HepG2 (cell line): ENCODE results near the gene MEX3C. TPM values are rescaled to one million over a fixed set of nuclear protein-coding genes. Genes with fewer than 3 reads are reported as not detected.

Experiments
- ATAC-seq: fragments of 200-7000 bp; cut with Tn5 transposase; 3 replicates; pipeline ENCODE4 v1.9.1; 2020; ENCODE audit warnings: mild to moderate bottlenecking, moderate library complexity
- BruUV-seq: library from RNA; stranded (reverse); fragments of 400-500 nt; replicated peaks from 2 replicates; lab custom pipeline; 2021; lab: Mats Ljungman, UMichigan
- CTCF ChIA-PET: fragments of 300-600 bp; formaldehyde crosslinking; extraction: SDS; loops from one replicate; lab custom pipeline; 2021; ENCODE audit warnings: low total read pairs, inconsistent platforms, low intra/inter-chr PET ratio; lab: Yijun Ruan, JAX
- POLR2A ChIA-PET: fragments of 350-600 bp; sonication (Branson Sonifier 250); formaldehyde crosslinking; loops from one replicate; lab custom pipeline; 2020; ENCODE audit warnings: antibody characterized with exemption, inconsistent platforms; lab: Yijun Ruan, JAX
- DNase-seq: peaks from one replicate; pipeline ENCODE4 v3.0.0-alpha.2; 2015; ENCODE audit warnings: low spot score
- FAIRE-seq: peaks from 3 replicates; lab custom pipeline; 2011; peaks lifted over from hg19 to GRCh38; lab: Jason Lieb, UNC
- H2AFZ ChIP-seq: one replicate; pipeline ENCODE4 v1.6.1; 2011; ENCODE audit warnings: low read length, inconsistent platforms
- H3K27ac ChIP-seq: fragments of 300-600 bp; 3 replicates; pipeline ENCODE4 v1.8.0; 2011; ENCODE audit warnings: mixed run types, mild to moderate bottlenecking, mixed read lengths, low read length, inconsistent platforms; ENCODE audit not compliant: insufficient read depth; ENCODE audit errors: extremely low read length
- H3K27me3 ChIP-seq, 2 experiments: fragments of 200-600 bp in 1 of 2; 2 replicates in 1 of 2; 3 replicates in 1 of 2; pipeline versions ENCODE4 v1.6.0 to v1.8.0; 2011; ENCODE audit warnings: low read length in 2 of 2, mild to moderate bottlenecking in 2 of 2, moderate library complexity in 2 of 2, inconsistent platforms in 1 of 2; ENCODE audit not compliant: insufficient read depth in 2 of 2, control insufficient read depth in 1 of 2
- H3K36me3 ChIP-seq, 2 experiments: fragments of 200-600 bp in 1 of 2; replicated peaks in 1 of 2; 2 replicates in 1 of 2; 3 replicates in 1 of 2; pipeline versions ENCODE4 v1.5.1 to v1.8.0; 2011; ENCODE audit warnings: low read length in 2 of 2, inconsistent platforms in 1 of 2; ENCODE audit not compliant: insufficient read depth in 2 of 2, control insufficient read depth in 1 of 2
- H3K4me1 ChIP-seq: 2 replicates; pipeline ENCODE4 v1.5.1; 2012; ENCODE audit warnings: low read length, inconsistent platforms; ENCODE audit not compliant: insufficient read depth
- H3K4me2 ChIP-seq: 2 replicates; pipeline ENCODE4 v1.6.0; 2011; ENCODE audit warnings: low read depth, low read length, inconsistent platforms
- H3K4me3 ChIP-seq, 3 experiments: fragments of 200-600 bp in 1 of 3; sonication (generic), shearing (Covaris generic) in 1 of 3; replicated peaks in 1 of 3; 2 replicates each; pipeline ENCODE4 v1.5.1; 2011 to 2016; ENCODE audit warnings: low read length in 3 of 3, inconsistent platforms in 2 of 3, low read depth in 2 of 3, mild to moderate bottlenecking in 2 of 3, control low read depth in 1 of 3, mixed read lengths in 1 of 3; ENCODE audit not compliant: insufficient read depth in 1 of 3
- H3K79me2 ChIP-seq: one replicate; pipeline ENCODE4 v1.6.1; 2011; ENCODE audit warnings: low read length, inconsistent platforms; ENCODE audit not compliant: insufficient read depth
- H3K9ac ChIP-seq: 2 replicates; pipeline ENCODE4 v1.6.0; 2011; ENCODE audit warnings: mild to moderate bottlenecking, low read depth, low read length, inconsistent platforms; ENCODE audit not compliant: insufficient read depth
- H3K9me3 ChIP-seq: 2 replicates; pipeline ENCODE4 v1.5.1; 2012; ENCODE audit warnings: mild to moderate bottlenecking, low read length
- H4K20me1 ChIP-seq: 2 replicates; pipeline ENCODE4 v1.6.0; 2011; ENCODE audit warnings: inconsistent platforms, mild to moderate bottlenecking, low read length, moderate library complexity; ENCODE audit not compliant: insufficient read depth
- ETV6 ChIP-seq: sonication (generic); formaldehyde crosslinking; conservative IDR thresholded peaks from 2 replicates; pipeline ENCODE4 v1.4.0; 2020; ENCODE audit warnings: missing genetic modification reagents
- FIP1L1 ChIP-seq: fragments of 200-400 bp; formaldehyde crosslinking; IDR thresholded peaks from 2 replicates; pipeline ENCODE4 v1.6.1; 2018; ENCODE audit warnings: low read depth, mild to moderate bottlenecking, low read length, moderate library complexity, borderline replicate concordance; ENCODE audit not compliant: insufficient read depth
- MEF2D ChIP-seq: sonication (generic); formaldehyde crosslinking; IDR thresholded peaks from 2 replicates; pipeline ENCODE4 v1.5.1; 2020; ENCODE audit warnings: mild to moderate bottlenecking, missing genetic modification reagents
- ZBTB46 ChIP-seq: sonication (generic); formaldehyde crosslinking; IDR thresholded peaks from 2 replicates; pipeline ENCODE4 v1.4.0; 2020; ENCODE audit warnings: mild to moderate bottlenecking, missing genetic modification reagents, borderline replicate concordance
- ZNF205 ChIP-seq: IDR thresholded peaks from 2 replicates; pipeline ENCODE4 v1.6.1; 2018; ENCODE audit warnings: missing biosample characterization, missing genetic modification reagents
- ZNF276 ChIP-seq: sonication (generic); formaldehyde crosslinking; IDR thresholded peaks from 2 replicates; pipeline ENCODE4 v1.4.0; 2020; ENCODE audit warnings: mild to moderate bottlenecking, low read depth, missing genetic modification reagents
- ZNF550 ChIP-seq: sonication (generic); formaldehyde crosslinking; IDR thresholded peaks from 2 replicates; pipeline ENCODE4 v1.4.0; 2020; ENCODE audit warnings: mild to moderate bottlenecking, missing genetic modification reagents, borderline replicate concordance
- WGBS: methylation state at CpG from one replicate; pipeline ENCODE4 v1.1.6; 2017; ENCODE audit warnings: low lambda C conversion rate; 5-methylcytosine and 5-hydroxymethylcytosine counted together
- in situ Hi-C: cut with HindIII; loops from 2 replicates; pipeline ENCODE4 v1.10.0; 2017; ENCODE audit warnings: low pct_unique_long_range_greater_than_20kb; ENCODE audit not compliant: extremely low pct_ligation_motif_present
- intact Hi-C: fragments of 100-400 bp; cut with micrococcal nuclease; formaldehyde crosslinking; loops from one replicate; pipeline ENCODE4 v1.10.0; 2022; ENCODE audit not compliant: unreplicated experiment
- polyA plus RNA-seq, 8 experiments: library from polyadenylated mRNA; depleted of rRNA in 3 of 8; stranded (reverse) in 7 of 8; unstranded in 1 of 8; fragments of >200 nt; fragmentation: Illumina TruSeq in 4 of 8; extraction: Trizol in 4 of 8; gene quantifications; 2 replicates each; pipeline versions ENCODE4 v1.2.1 to v1.2.3, GENCODE V29; 2011 to 2016; ENCODE audit warnings: low read depth in 4 of 8, missing spikeins in 1 of 8, mixed read lengths in 1 of 8; ENCODE audit not compliant: insufficient read depth in 1 of 8
- total RNA-seq, 5 experiments: library from RNA; depleted of rRNA; stranded (reverse); fragments of >200 nt; fragmentation: Illumina TruSeq; extraction: Trizol; gene quantifications; 2 replicates each; pipeline ENCODE4 v1.2.3, GENCODE V29; 2016; ENCODE audit warnings: low read depth in 1 of 5
- TF ChIP-seq, protein P1 (sequence below): sonication (generic); formaldehyde crosslinking; IDR thresholded peaks from 2 replicates; pipeline ENCODE4 v1.5.0; 2020; ENCODE audit warnings: mild to moderate bottlenecking, missing genetic modification reagents

MEX3C gene
- total and polyA plus RNA-seq, 2 of the 13 experiments (the other 11 are each of a cell fraction or from before 2014, with no cell fraction given) = 34.8 to 36.4 TPM

DNA sequence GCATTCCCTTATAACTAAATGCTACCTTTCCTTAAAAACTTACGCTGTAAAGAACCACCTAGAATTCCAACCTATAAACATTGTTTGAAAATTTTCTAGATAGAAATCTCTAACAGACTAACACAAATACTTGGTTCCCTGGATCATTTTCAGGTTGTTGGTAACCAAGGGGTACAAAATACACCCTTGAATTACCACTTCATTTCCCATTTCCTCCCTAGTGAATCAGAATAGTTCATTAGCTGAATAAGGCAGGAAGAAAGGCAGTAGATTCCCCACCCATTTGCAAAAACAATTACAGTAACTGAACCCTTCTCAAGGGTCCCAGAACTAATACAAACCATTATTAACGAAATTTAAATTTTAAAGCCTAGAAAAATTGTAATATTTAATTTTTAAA is 5.5 kb downstream of the MEX3C start (continued):
- no peak for TF ChIP-seq FIP1L1
- TF ChIP-seq, protein P1, sequence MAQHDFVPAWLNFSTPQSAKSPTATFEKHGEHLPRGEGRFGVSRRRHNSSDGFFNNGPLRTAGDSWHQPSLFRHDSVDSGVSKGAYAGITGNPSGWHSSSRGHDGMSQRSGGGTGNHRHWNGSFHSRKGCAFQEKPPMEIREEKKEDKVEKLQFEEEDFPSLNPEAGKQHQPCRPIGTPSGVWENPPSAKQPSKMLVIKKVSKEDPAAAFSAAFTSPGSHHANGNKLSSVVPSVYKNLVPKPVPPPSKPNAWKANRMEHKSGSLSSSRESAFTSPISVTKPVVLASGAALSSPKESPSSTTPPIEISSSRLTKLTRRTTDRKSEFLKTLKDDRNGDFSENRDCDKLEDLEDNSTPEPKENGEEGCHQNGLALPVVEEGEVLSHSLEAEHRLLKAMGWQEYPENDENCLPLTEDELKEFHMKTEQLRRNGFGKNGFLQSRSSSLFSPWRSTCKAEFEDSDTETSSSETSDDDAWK (CRISPR knock-in tag) = no peak
- no peak for TF ChIP-seq ETV6 (CRISPR knock-in tag)
- TF ChIP-seq MEF2D (CRISPR knock-in tag) = no peak

DNA sequence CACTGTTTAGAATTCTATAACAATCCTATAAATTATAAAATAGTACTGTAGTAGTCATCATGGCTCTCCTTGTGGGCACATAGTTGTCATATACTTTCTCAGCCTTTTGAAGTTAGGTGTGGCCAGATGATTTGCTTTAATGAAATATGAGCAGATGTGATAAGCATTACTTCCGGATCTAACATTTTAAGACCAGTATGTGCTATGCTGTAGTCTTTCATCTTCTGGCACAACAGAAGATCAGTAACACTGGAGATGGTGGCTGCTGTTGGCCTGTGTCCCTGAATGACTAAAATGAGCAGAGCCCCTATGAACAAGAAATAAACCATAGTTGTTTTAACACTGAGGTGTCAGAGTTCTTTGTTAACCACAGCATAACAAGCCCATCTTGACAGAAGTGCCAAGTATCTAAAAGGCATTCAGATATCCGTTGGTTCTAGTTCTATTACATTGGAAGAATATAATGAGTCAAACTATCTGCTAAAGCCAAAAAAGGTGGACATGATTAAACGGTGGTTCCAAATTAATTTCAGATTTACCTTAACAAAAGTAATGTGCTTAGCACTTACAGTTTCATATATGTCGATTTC is 6.3 kb downstream of the MEX3C start:
- WGBS = 91% methylated on average over 4 of the region's 4 CpGs
- ChIA-PET POLR2A (no interaction called here), CTCF (no interaction called here)
- ATAC-seq (no peak), FAIRE-seq (no peak), DNase-seq (no peak)
- no TSS peak for BruUV-seq
- in situ Hi-C loops (no loop called here), intact Hi-C loops (loop anchor here (5.0 kb wide), 1 partner anchor 54 kb away; no protein-coding TSS in a partner anchor)
- Histone ChIP-seq H3K9me3 (no peaks in the 10 kb centered on the region), H3K9ac (no peak overlapping the region), H3K27ac (no peak overlapping the region), H3K79me2 (peaks cover 99% of the 10 kb centered on the region), H3K4me2 (no peak overlapping the region), H2AFZ (no peak overlapping the region), H3K4me3 (no peak overlapping the region), H3K4me1 (peaks cover 51% of the 10 kb centered on the region), H3K27me3 (no peaks in the 10 kb centered on the region), H4K20me1 (peaks cover 76% of the 10 kb centered on the region), H3K36me3 (peaks cover 1 to 7% of the 10 kb centered on the region in 2 experiments; a peak in 1 of 5 replicates)
- TF ChIP-seq ZNF550 (CRISPR knock-in tag) = no peak
- no peak for TF ChIP-seq ZNF276 (CRISPR knock-in tag)
- TF ChIP-seq ZNF205 (CRISPR knock-in tag) = peak; percentile 94
- TF ChIP-seq ZBTB46 (CRISPR knock-in tag) = no peak
